ENCODE data around the gene MPP4.

GRCh38 chr2:201673546-201673945 lies 24.9 kb downstream of the MPP4 start:
- TF ChIP-seq CTCF (conservative IDR thresholded peaks at IDR 0.05) (no peak), ZFX (IDR thresholded peaks at IDR 0.05) (no peak)

All from C4-2B (cell line).